ENCODE data around the gene LRG1.

The LRG1 gene

DNA sequence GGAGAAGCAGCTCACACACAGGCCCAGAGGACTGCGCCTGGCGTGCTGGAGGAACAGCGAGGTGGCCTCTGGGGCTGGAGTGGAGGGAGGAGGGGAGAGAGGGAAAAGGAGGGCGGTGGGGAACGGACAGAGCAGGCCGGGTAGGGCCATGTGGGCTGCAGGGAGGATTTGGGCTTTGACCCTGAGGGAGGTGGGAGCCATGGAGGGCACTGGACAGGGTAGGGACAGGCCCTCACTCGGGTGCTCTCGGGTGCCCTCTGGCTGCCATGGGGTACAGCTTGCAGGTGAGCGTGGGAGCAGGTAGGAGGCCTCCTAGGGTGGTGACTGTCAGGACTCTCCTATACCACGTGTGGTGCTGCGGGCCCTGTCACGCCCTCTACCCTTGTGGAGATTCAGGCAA is 44.4 kb downstream of the LRG1 start:
- no peak for DNase-seq (ENCODE audit: low read depth in 2 of 2)

DNA sequence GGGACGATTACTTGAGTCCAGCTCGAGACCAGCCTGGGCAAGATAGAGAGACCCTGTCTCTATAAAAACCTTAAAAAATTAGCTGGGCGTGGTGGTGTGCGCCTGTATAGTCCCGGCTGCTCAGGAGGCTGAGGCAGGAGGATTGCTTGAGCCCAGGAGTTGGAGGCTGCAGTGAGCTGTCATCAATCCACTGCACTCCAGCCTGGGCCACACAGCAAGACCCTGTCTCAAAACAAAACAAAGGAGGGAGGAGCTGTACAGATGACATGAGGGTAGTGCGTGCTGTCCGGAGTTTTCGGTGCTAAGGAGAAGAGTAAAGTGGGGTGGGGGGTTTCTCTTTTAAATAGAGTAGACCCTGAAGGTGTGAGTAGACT is 45.2 kb downstream of the LRG1 start:
- DNase-seq (ENCODE audit: low read depth in 2 of 2): no peak

DNA sequence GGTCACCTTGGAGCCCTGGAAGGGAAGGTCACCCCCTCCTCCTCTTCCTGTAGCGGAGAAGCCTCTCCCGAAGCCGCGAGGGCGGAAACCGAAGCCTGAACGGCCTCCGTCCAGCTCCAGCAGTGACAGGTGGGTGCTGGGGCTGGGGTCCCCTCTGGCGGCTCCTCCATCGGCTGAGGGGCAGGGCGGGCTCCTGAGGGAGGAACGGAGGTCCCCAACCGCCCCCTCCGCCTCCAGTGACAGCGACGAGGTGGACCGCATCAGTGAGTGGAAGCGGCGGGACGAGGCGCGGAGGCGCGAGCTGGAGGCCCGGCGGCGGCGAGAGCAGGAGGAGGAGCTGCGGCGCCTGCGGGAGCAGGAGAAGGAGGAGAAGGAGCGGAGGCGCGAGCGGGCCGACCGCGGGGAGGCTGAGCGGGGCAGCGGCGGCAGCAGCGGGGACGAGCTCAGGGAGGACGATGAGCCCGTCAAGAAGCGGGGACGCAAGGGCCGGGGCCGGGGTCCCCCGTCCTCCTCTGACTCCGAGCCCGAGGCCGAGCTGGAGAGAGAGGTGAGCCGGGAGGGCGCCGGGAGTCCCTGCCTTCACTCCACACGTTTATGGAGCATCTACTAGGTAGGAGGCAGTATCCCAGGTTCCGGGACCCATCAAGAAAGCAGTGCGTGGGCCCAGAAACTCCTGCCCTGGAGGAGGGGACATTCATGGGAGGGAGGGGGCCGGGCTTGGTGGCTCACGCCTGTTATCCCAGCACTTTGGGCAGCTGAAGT is 45.7 kb downstream of the LRG1 start:
- no peak for DNase-seq (ENCODE audit: low read depth in 2 of 2)

DNA sequence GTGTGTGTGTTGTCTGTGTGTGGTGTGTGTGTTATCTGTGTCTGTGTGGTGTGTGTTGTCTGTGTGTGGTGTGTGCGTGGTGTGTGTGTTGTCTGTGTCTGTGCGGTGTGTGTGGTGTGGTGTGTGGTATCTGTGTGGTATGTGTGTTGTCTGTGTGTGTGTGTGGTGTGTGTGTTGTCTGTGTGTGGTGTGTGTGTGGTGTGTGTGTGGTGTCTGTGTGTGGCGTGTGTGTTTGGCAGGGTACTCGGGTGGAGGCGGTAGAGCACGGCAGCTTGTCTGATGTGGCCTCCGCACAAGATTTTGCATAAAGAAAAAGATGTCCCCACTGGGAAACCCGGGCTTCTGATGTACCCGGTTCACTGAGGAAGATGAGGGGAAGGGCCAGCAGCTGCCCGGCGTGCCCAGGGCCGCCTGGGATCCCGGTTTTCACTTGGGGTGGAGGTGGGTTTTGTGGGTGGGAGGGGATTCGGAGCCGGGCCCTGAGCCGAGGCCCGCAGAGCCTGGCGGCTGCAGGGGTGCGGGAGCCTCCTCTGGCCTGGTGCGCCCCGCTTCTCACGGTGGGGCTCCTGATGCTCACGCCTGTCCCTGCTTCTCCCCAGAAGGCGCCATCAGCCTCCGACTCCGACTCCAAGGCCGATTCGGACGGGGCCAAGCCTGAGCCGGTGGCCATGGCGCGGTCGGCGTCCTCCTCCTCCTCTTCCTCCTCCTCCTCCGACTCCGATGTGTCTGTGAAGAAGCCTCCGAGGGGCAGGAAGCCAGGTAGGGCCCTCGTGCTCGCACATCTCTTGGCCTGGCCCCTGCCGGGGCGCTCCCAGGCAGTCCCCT is 46.5 kb downstream of the LRG1 start:
- no peak for DNase-seq (ENCODE audit: low read depth in 2 of 2)

DNA sequence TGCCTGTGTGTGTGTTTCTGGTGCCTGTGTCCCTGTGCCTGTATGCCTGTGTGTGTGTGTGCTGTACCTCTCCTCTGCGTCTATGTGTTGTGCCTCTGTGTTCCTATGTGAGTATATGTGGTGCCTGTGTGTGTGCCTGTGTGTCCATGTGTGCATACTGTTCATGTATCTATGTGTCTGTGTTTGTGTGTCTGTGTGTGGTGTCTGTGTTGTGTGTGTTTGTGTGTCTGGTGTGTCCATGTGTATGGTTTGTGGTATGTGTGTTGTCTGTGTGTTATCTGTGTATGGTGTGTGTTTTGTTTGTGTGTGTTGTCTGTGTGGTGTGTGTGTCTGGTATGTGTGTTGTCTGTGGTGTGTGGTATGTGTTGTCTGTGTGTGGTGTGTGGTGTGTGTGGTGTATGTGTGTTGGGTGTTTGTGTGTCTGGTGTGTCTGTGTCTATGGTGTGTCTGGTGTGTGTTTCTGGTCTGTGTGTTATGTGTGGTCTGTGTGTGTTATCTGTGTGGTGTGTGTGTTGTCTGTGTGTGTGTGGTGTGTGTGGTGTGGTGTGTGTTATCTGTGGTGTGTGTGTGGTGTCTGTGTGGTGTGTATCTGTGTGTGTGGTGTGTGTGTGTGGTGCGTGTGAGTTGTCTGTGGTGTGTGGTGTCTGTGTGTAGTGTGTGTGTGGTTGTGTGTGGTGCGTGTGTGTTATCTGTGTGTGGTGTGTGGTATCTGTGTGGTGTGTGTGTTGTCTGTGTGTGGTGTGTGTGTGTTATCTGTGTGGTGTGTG is 47.3 kb downstream of the LRG1 start:
- no peak for DNase-seq (ENCODE audit: low read depth in 2 of 2)

DNA sequence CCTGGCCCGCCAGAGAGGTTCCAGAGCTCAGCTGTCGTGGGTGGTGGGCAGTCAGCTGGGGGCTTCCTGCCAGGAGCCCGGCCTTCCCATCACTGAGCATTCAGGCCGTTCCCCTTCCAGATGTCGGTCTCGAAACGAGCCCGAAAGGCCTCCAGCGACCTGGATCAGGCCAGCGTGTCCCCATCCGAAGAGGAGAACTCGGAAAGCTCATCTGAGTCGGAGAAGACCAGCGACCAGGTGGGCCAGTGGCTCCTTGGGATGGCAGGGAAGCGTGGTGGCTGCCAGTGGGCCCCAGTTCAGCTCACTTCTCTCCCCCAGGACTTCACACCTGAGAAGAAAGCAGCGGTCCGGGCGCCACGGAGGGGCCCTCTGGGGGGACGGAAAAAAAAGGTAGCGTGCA is 48.4 kb downstream of the LRG1 start:
- DNase-seq (ENCODE audit: low read depth in 2 of 2): no peak

DNA sequence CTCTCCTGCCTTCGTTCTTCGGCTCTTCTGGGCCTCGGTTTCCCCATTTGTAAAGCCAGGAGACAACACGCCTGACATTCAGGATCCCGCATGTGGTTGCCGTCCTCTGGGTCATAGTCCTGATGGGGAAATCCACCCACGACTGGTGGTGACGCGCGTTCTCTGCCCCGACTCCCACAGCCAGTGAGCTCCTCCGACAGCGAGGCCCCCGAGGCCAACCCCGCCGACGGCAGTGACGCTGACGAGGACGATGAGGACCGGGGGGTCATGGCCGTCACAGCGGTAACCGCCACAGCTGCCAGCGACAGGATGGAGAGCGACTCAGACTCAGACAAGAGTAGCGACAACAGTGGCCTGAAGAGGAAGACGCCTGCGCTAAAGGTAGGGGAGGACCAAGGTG is 51.3 kb downstream of the LRG1 start:
- DNase-seq (ENCODE audit: low read depth in 2 of 2): no peak

DNA sequence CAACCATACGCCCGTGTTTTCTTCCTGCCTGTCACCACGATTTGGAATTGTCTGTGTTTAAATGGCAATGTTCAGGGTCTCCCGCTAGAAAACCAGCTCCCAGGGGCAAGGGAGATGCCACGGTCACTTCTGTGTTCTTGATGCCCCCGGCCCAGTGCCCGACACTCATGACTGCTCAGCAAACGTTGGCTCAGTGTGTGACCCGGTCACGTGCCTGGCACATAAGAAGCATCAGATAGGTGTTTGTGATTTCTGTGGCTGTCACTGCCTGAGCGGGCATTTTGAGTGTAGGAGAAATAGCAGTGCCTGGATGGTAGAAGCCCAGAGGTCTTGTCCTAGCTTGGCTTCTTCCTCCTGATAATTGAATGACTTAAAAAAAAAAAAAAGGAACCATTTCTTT is 52.3 kb downstream of the LRG1 start:
- DNase-seq (ENCODE audit: low read depth in 2 of 2): no peak
